GM19193 (cell line): ENCODE results near the gene CYP26B1.

Experiments used
- POLR2A ChIP-seq: IDR thresholded peaks from 4 replicates; pipeline ENCODE4 v1.6.1; 2011; ENCODE audit not compliant: insufficient read depth, insufficient read length; ENCODE audit errors: extremely low read depth

CYP26B1 gene

GRCh38 chr2:72131371-72131891 is 16.2 kb downstream of the CYP26B1 start:
- no peak for TF ChIP-seq POLR2A

- no peak for TF ChIP-seq POLR2A
Observed at GRCh38 chr2:72130659-72131360, 16.9 kb downstream of the CYP26B1 start.

GRCh38 chr2:72129681-72130340 is 17.9 kb downstream of the CYP26B1 start:
- TF ChIP-seq POLR2A, result no peak

GRCh38 chr2:72128843-72129227 is 18.8 kb downstream of the CYP26B1 start:
- TF ChIP-seq POLR2A, result no peak

GRCh38 chr2:72128059-72128842 is 19.4 kb downstream of the CYP26B1 start:
- TF ChIP-seq POLR2A, result no peak

GRCh38 chr2:72127401-72128058 is 20.1 kb downstream of the CYP26B1 start:
- TF ChIP-seq POLR2A, result no peak

- TF ChIP-seq POLR2A, result no peak
Observed at GRCh38 chr2:72126186-72127100, 21.2 kb downstream of the CYP26B1 start.

- no peak for TF ChIP-seq POLR2A
Observed at GRCh38 chr2:72124376-72124775, 23.3 kb downstream of the CYP26B1 start.

- no peak for TF ChIP-seq POLR2A
Observed at GRCh38 chr2:72121153-72121552, 26.5 kb downstream of the CYP26B1 start.

GRCh38 chr2:72118951-72119350 is 28.7 kb downstream of the CYP26B1 start:
- TF ChIP-seq POLR2A, result no peak

GRCh38 chr2:72118386-72118785 is 29.3 kb downstream of the CYP26B1 start:
- no peak for TF ChIP-seq POLR2A

- TF ChIP-seq POLR2A, result no peak
Observed at GRCh38 chr2:72117718-72118117, 29.9 kb downstream of the CYP26B1 start.

GRCh38 chr2:72117029-72117428 is 30.6 kb downstream of the CYP26B1 start:
- no peak for TF ChIP-seq POLR2A

GRCh38 chr2:72116081-72116533 is 31.6 kb downstream of the CYP26B1 start:
- no peak for TF ChIP-seq POLR2A
